Fibroblast of the aortic adventitia (primary cell): ENCODE results near the gene SLC2A11. TPM values are rescaled to one million over a fixed set of nuclear protein-coding genes. Genes with fewer than 3 reads are reported as not detected.
"Not testable (repeated sequence)": the region's sequence is repeated elsewhere in the genome, so short reads cannot be mapped to it uniquely, and the experiment has no call there.

Experiments used
- DNase-seq: peaks from one replicate; pipeline ENCODE4 v3.0.0-alpha.2; 2010; ENCODE audit warnings: low read depth
- H3K4me3 ChIP-seq: 2 replicates; pipeline ENCODE4 v1.5.1; 2011; ENCODE audit warnings: low read depth, mild to moderate bottlenecking, control low read depth, low read length, moderate library complexity
- CTCF ChIP-seq: IDR thresholded peaks from 2 replicates; pipeline ENCODE4 v1.5.1; 2011; ENCODE audit warnings: mild to moderate bottlenecking, low read length, control low read depth, inconsistent platforms; ENCODE audit not compliant: insufficient read depth
- total RNA-seq: library from RNA; depleted of rRNA; stranded (reverse); fragments of >200 nt; gene quantifications from 2 replicates; pipeline ENCODE4 v1.2.3, GENCODE V29; 2012; ENCODE audit warnings: low replicate concordance

The SLC2A11 gene
- total RNA-seq, 1 donor = 11.4 TPM

- no peak for DNase-seq
- no peak overlapping the region for H3K4me3 ChIP-seq
- no peak for TF ChIP-seq CTCF
These were observed 53.0 kb downstream of the SLC2A11 start for GRCh38 chr22:23910496-23911190.

- TF ChIP-seq CTCF = no peak
- no peak overlapping the region for H3K4me3 ChIP-seq
- DNase-seq = no peak
These were observed 53.8 kb downstream of the SLC2A11 start for GRCh38 chr22:23911318-23911980.

GRCh38 chr22:23912293-23912903 lies 54.7 kb downstream of the SLC2A11 start:
- no peak for TF ChIP-seq CTCF
- H3K4me3 ChIP-seq = no peak overlapping the region
- no peak for DNase-seq

GRCh38 chr22:23913306-23913660 lies 55.6 kb downstream of the SLC2A11 start:
- DNase-seq = no peak
- peak overlapping the region; percentile 78 for H3K4me3 ChIP-seq
- no peak for TF ChIP-seq CTCF

GRCh38 chr22:23913661-23914353 lies 56.1 kb downstream of the SLC2A11 start:
- H3K4me3 ChIP-seq = peak overlapping the region; percentile 78
- TF ChIP-seq CTCF = no peak
- peak; percentile 97 for DNase-seq

- no peak for DNase-seq
- H3K4me3 ChIP-seq = no peak overlapping the region
- TF ChIP-seq CTCF = no peak
These were observed 57.6 kb downstream of the SLC2A11 start for GRCh38 chr22:23915290-23915689.

GRCh38 chr22:23920267-23920611 lies 62.6 kb downstream of the SLC2A11 start:
- H3K4me3 ChIP-seq, DNase-seq: not testable (repeated sequence)

- not testable (repeated sequence) for H3K4me3 ChIP-seq
- DNase-seq = peak; percentile 22
These were observed 64.0 kb downstream of the SLC2A11 start for GRCh38 chr22:23921586-23922201.
